ENCODE measurements around the gene UIMC1. TPM values are rescaled to one million over a fixed set of nuclear protein-coding genes. Genes with fewer than 3 reads are reported as not detected.

The UIMC1 gene
- polyA plus RNA-seq, 1 donor (not counting 4 experiments of a cell fraction or from before 2014, with no cell fraction given): 29.0 TPM

- H3K9me1 ChIP-seq (ENCODE audit: control insufficient read depth, extremely low read depth, insufficient read depth, low read length): no peaks in the 10 kb centered on the region
- H3K27me3 ChIP-seq (ENCODE audit: control insufficient read depth, extremely low read depth, insufficient read depth, low read length): no peaks in the 10 kb centered on the region
- H3K79me2 ChIP-seq (ENCODE audit: control insufficient read depth, insufficient read depth, low read length): no peaks in the 10 kb centered on the region
- peaks cover 12 to 14% of the 10 kb centered on the region in 2 experiments for H3K36me3 ChIP-seq (ENCODE audit: control insufficient read depth in 2 of 2, extremely low read depth in 1 of 2, insufficient read depth in 2 of 2, low read length in 2 of 2)
- FAIRE-seq (no peak), DNase-seq (ENCODE audit: low read depth, low spot score) (no peak)
- H3K4me2 ChIP-seq (ENCODE audit: control insufficient read depth, extremely low read depth, insufficient read depth, low read depth, low read length): no peak overlapping the region
- no peaks in the 10 kb centered on the region for H3K4me1 ChIP-seq (ENCODE audit: control insufficient read depth, extremely low read depth, insufficient read depth, low read length)
- H3K4me3 ChIP-seq (ENCODE audit: control insufficient read depth in 2 of 3, extremely low read depth in 1 of 3, insufficient read depth in 2 of 3, low read depth in 1 of 3, low read length in 3 of 3): no peak overlapping the region
- no peak overlapping the region for H2AFZ ChIP-seq (ENCODE audit: control insufficient read depth, low read length)
- no peak overlapping the region for H3K27ac ChIP-seq (ENCODE audit: control insufficient read depth, insufficient read depth, low read length)
- H4K20me1 ChIP-seq (ENCODE audit: control insufficient read depth, extremely low read depth, insufficient read depth, low read length): no peaks in the 10 kb centered on the region
- no peaks in the 10 kb centered on the region for H3K9me3 ChIP-seq (ENCODE audit: control insufficient read depth, low read depth, low read length)
- dilution Hi-C loops (cut with MboI; ENCODE audit: extremely low pct_ligation_motif_present, low sequenced_read_pairs): no loop called here
- TF ChIP-seq EZH2 (IDR thresholded peaks at IDR 0.05; ENCODE audit: low read length) (no peak), CTCF (optimal IDR thresholded peaks at IDR 0.05 in 1 of 3, IDR thresholded peaks at IDR 0.05 in 1 of 3, conservative IDR thresholded peaks at IDR 0.05 in 1 of 3; ENCODE audit: extremely low read depth in 1 of 3, insufficient read depth in 2 of 3, low read length in 3 of 3) (no peak)
- no peak overlapping the region for H3K9ac ChIP-seq (ENCODE audit: control insufficient read depth, extremely low read depth, insufficient read depth, low read length)
These were observed 64.6 kb downstream of the UIMC1 start for GRCh38 chr5:176941951-176942350.

- TF ChIP-seq CTCF (optimal IDR thresholded peaks at IDR 0.05 in 1 of 3, IDR thresholded peaks at IDR 0.05 in 1 of 3, conservative IDR thresholded peaks at IDR 0.05 in 1 of 3; ENCODE audit: extremely low read depth in 1 of 3, insufficient read depth in 2 of 3, low read length in 3 of 3): no peak
- no peak for TF ChIP-seq EZH2 (IDR thresholded peaks at IDR 0.05; ENCODE audit: low read length)
- no peaks in the 10 kb centered on the region for H3K9me3 ChIP-seq (ENCODE audit: control insufficient read depth, low read depth, low read length)
- peaks cover 6% of the 10 kb centered on the region for H3K4me1 ChIP-seq (ENCODE audit: control insufficient read depth, extremely low read depth, insufficient read depth, low read length)
- H3K36me3 ChIP-seq (ENCODE audit: control insufficient read depth in 2 of 2, extremely low read depth in 1 of 2, insufficient read depth in 2 of 2, low read length in 2 of 2): peaks cover 10 to 22% of the 10 kb centered on the region in 2 experiments
- H3K79me2 ChIP-seq (ENCODE audit: control insufficient read depth, insufficient read depth, low read length): no peaks in the 10 kb centered on the region
- no peaks in the 10 kb centered on the region for H3K9me1 ChIP-seq (ENCODE audit: control insufficient read depth, extremely low read depth, insufficient read depth, low read length)
- no peak for FAIRE-seq
- H3K27me3 ChIP-seq (ENCODE audit: control insufficient read depth, extremely low read depth, insufficient read depth, low read length): no peaks in the 10 kb centered on the region
- H2AFZ ChIP-seq (ENCODE audit: control insufficient read depth, low read length): no peak overlapping the region
- dilution Hi-C loops (cut with MboI; ENCODE audit: extremely low pct_ligation_motif_present, low sequenced_read_pairs): no loop called here
- H3K4me3 ChIP-seq (ENCODE audit: control insufficient read depth in 2 of 3, extremely low read depth in 1 of 3, insufficient read depth in 2 of 3, low read depth in 1 of 3, low read length in 3 of 3): no peak overlapping the region
- no peak for DNase-seq (ENCODE audit: low read depth, low spot score)
- no peak overlapping the region for H3K4me2 ChIP-seq (ENCODE audit: control insufficient read depth, extremely low read depth, insufficient read depth, low read depth, low read length)
- H3K27ac ChIP-seq (ENCODE audit: control insufficient read depth, insufficient read depth, low read length): no peak overlapping the region
- no peaks in the 10 kb centered on the region for H4K20me1 ChIP-seq (ENCODE audit: control insufficient read depth, extremely low read depth, insufficient read depth, low read length)
- H3K9ac ChIP-seq (ENCODE audit: control insufficient read depth, extremely low read depth, insufficient read depth, low read length): no peak overlapping the region
These were observed 68.1 kb downstream of the UIMC1 start for GRCh38 chr5:176938472-176938871.
